ENCODE data around the gene CALD1. TPM values are rescaled to one million over a fixed set of nuclear protein-coding genes. Genes with fewer than 3 reads are reported as not detected.

Gene CALD1
- total RNA-seq, 4 donors from 2014 or later: 351 to 1,046 (median 551) TPM

GRCh38 chr7:134946260-134946659 is 166.8 kb downstream of the CALD1 start:
- intact Hi-C loops (cut with DNase I; ENCODE audit: low total_unique reads): no loop called here
- no peaks in the 10 kb centered on the region for H3K4me1 ChIP-seq
- no peak for TF ChIP-seq CTCF (IDR thresholded peaks at IDR 0.05)
- TF ChIP-seq POLR2A (IDR thresholded peaks at IDR 0.05): no peak
- DNase-seq: no peak
- no peaks in the 10 kb centered on the region for H3K36me3 ChIP-seq
- no peak overlapping the region for H3K4me3 ChIP-seq
- no peaks in the 10 kb centered on the region for H3K27me3 ChIP-seq
- H3K9me3 ChIP-seq: no peaks in the 10 kb centered on the region
- H3K27ac ChIP-seq: peak overlapping the region in 1 of 2 donors; percentile 27

DNA sequence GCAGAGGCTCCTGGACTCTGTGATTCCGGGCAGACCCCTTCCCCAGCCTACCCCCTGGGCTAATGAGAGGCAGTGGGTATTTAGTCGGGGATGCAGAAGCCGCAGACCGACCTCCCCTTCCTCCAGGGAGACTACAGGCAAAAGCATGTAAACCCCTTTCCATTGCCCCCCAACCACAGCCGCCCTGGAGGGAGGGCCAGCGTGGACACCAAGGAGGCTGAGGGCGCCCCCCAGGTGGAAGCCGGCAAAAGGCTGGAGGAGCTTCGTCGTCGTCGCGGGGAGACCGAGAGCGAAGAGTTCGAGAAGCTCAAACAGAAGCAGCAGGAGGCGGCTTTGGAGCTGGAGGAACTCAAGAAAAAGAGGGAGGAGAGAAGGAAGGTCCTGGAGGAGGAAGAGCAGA is 167.9 kb downstream of the CALD1 start:
- Histone ChIP-seq H3K4me1 (no peaks in the 10 kb centered on the region), H3K9me3 (no peaks in the 10 kb centered on the region), H3K4me3 (no peak overlapping the region), H3K27ac (no peak overlapping the region), H3K27me3 (no peaks in the 10 kb centered on the region), H3K36me3 (no peaks in the 10 kb centered on the region)
- TF ChIP-seq CTCF (IDR thresholded peaks at IDR 0.05): no peak
- no peak for TF ChIP-seq POLR2A (IDR thresholded peaks at IDR 0.05)
- DNase-seq: no peak
- intact Hi-C loops (cut with DNase I; ENCODE audit: low total_unique reads): no loop called here

DNA sequence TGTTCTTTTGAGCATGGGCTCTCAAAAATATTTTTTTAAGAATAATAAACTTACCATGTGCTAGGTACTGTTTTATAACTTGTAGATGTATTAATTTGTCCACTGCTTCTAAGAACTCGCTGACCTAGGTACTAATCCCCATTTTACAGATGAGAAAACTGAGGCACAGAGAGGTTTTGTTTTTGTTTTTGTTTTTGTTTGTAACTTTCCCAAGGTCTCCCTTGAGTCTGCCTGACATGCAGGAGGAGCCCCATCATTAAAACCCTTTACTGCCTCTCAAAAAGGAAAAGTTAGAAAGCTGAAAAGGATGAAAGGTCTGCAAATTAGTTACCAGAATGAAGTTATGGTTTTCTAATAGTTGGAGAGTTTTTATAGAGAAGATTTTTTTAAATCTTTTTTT is 168.4 kb downstream of the CALD1 start:
- TF ChIP-seq CTCF (IDR thresholded peaks at IDR 0.05) (no peak), POLR2A (IDR thresholded peaks at IDR 0.05) (no peak)
- Histone ChIP-seq H3K27me3 (no peaks in the 10 kb centered on the region), H3K9me3 (no peaks in the 10 kb centered on the region), H3K4me1 (no peaks in the 10 kb centered on the region), H3K27ac (no peak overlapping the region), H3K4me3 (no peak overlapping the region), H3K36me3 (no peaks in the 10 kb centered on the region)
- no peak for DNase-seq
- intact Hi-C loops (cut with DNase I; ENCODE audit: low total_unique reads): no loop called here

DNA sequence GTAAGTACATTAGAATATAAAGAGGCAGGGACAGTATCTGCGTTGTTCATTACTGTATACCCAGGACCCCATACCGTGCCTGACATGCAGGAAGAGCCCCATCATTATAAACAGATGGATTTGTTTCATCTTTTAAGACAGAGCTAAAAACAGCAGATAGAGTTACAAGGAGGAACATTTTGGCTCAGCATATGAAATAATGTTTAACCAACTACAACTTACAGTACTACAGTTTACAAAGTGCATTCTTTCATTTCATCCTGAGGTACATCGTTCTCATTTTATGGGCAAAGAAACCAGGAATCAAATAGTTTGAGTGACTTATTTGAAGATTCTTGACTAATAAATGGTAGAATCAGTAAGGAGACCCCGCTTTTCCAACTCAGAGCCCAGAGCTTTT is 168.8 kb downstream of the CALD1 start:
- H3K4me1 ChIP-seq: no peaks in the 10 kb centered on the region
- TF ChIP-seq CTCF (IDR thresholded peaks at IDR 0.05): no peak
- no peak for TF ChIP-seq POLR2A (IDR thresholded peaks at IDR 0.05)

GRCh38 chr7:134948736-134949135 is 169.3 kb downstream of the CALD1 start:
- Histone ChIP-seq H3K4me3 (no peak overlapping the region), H3K4me1 (no peaks in the 10 kb centered on the region), H3K9me3 (no peaks in the 10 kb centered on the region), H3K27ac (peak overlapping the region in 1 of 2 donors; percentile 9), H3K27me3 (no peaks in the 10 kb centered on the region), H3K36me3 (no peaks in the 10 kb centered on the region)
- DNase-seq: no peak
- intact Hi-C loops (cut with DNase I; ENCODE audit: low total_unique reads): no loop called here
- TF ChIP-seq POLR2A (IDR thresholded peaks at IDR 0.05): no peak
- TF ChIP-seq CTCF (IDR thresholded peaks at IDR 0.05): no peak

More for the DNA sequence above, 168.8 kb downstream of the CALD1 start:
- no peak overlapping the region for H3K4me3 ChIP-seq
- H3K27ac ChIP-seq: no peak overlapping the region
- H3K9me3 ChIP-seq: no peaks in the 10 kb centered on the region
- intact Hi-C loops (cut with DNase I; ENCODE audit: low total_unique reads): no loop called here
- H3K27me3 ChIP-seq: no peaks in the 10 kb centered on the region
- H3K36me3 ChIP-seq: no peaks in the 10 kb centered on the region
- no peak for DNase-seq

Measured in uterus (tissue), 4 donors.